Panc1 (cell line): ENCODE data around the gene VTI1B. TPM values are rescaled to one million over a fixed set of nuclear protein-coding genes. Genes with fewer than 3 reads are reported as not detected.

Experiments
- ATAC-seq: fragments of 200-7000 bp; cut with Tn5 transposase; 2 replicates; pipeline ENCODE4 v1.9.1; 2020; ENCODE audit warnings: mild to moderate bottlenecking, moderate library complexity
- BruUV-seq: library from RNA; stranded (reverse); fragments of 400-500 nt; replicated peaks from 2 replicates; lab custom pipeline; 2021; lab: Mats Ljungman, UMichigan
- CTCF ChIA-PET: fragments of 300-600 bp; sonication (Branson Sonifier 250); formaldehyde crosslinking; loops from one replicate; lab custom pipeline; 2022; ENCODE audit warnings: antibody characterized with exemption; lab: Charles Lee
- POLR2A ChIA-PET: fragments of 300-600 bp; sonication (Branson Sonifier 250); formaldehyde crosslinking; loops from one replicate; lab custom pipeline; 2022; ENCODE audit warnings: antibody characterized with exemption; lab: Charles Lee
- DNase-seq: peaks from one replicate; pipeline ENCODE4 v3.0.0-alpha.2; 2010; ENCODE audit warnings: low read depth, low spot score
- H3K27ac ChIP-seq: 2 replicates; pipeline ENCODE4 v1.5.1; 2011; ENCODE audit warnings: mild to moderate bottlenecking, low read length, inconsistent platforms
- H3K27me3 ChIP-seq: fragments of 200-500 bp; sonication (Bioruptor generic); 2 replicates; pipeline ENCODE4 v1.6.0; 2014; ENCODE audit warnings: low read length, inconsistent platforms; ENCODE audit not compliant: control insufficient read depth, insufficient read depth
- H3K36me3 ChIP-seq: fragments of 200-500 bp; sonication (Bioruptor generic); 2 replicates; pipeline ENCODE4 v1.5.1; 2014; ENCODE audit warnings: inconsistent platforms, mild to moderate bottlenecking, low read length, moderate library complexity; ENCODE audit not compliant: control insufficient read depth, insufficient read depth
- H3K4me1 ChIP-seq: 2 replicates; pipeline ENCODE4 v1.5.1; 2011; ENCODE audit warnings: inconsistent platforms, mild to moderate bottlenecking, low read length, moderate library complexity; ENCODE audit not compliant: control insufficient read depth, insufficient read depth
- H3K4me3 ChIP-seq, 2 experiments: 2 replicates each; pipeline ENCODE4 v1.5.1; 2011 to 2012; ENCODE audit warnings: low read depth in 2 of 2, low read length in 2 of 2, mild to moderate bottlenecking in 2 of 2, inconsistent platforms in 1 of 2, moderate library complexity in 1 of 2
- H3K9me3 ChIP-seq: fragments of 200-500 bp; sonication (Bioruptor generic); 2 replicates; pipeline ENCODE4 v1.5.1; 2014; ENCODE audit warnings: low read depth, mild to moderate bottlenecking, inconsistent platforms, low read length, moderate library complexity; ENCODE audit not compliant: control insufficient read depth, insufficient read depth
- CTCF ChIP-seq: fragments of 450-650 bp; IDR thresholded peaks from 2 replicates; pipeline ENCODE4 v1.5.1; 2017; ENCODE audit warnings: mild to moderate bottlenecking
- POLR2AphosphoS5 ChIP-seq: IDR thresholded peaks from 2 replicates; pipeline ENCODE4 v1.6.1; 2012; ENCODE audit warnings: mild to moderate bottlenecking, low read depth, low read length, moderate library complexity
- REST ChIP-seq, 2 experiments: IDR thresholded peaks; 2 replicates each; pipeline ENCODE4 v1.6.1; 2011 to 2012; ENCODE audit warnings: low read depth in 2 of 2, control low read depth in 1 of 2, low read length in 1 of 2, mild to moderate bottlenecking in 1 of 2, moderate library complexity in 1 of 2; ENCODE audit not compliant: insufficient read depth in 1 of 2
- SIN3A ChIP-seq: IDR thresholded peaks from 2 replicates; pipeline ENCODE4 v1.6.1; 2012; ENCODE audit warnings: low read depth, mild to moderate bottlenecking, low read length, moderate library complexity, borderline replicate concordance; ENCODE audit not compliant: insufficient read depth
- TCF7L2 ChIP-seq: IDR thresholded peaks from 2 replicates; pipeline ENCODE4 v1.6.1; 2011; ENCODE audit warnings: mild to moderate bottlenecking, low read depth, low read length, inconsistent platforms
- in situ Hi-C: cut with HindIII; loops from 2 replicates; pipeline ENCODE4 v1.10.0; 2016; ENCODE audit warnings: low sequenced_read_pairs, low pct_unique_long_range_greater_than_20kb
- intact Hi-C: fragments of 100-400 bp; cut with micrococcal nuclease; formaldehyde crosslinking; loops from one replicate; pipeline ENCODE4 v1.10.0; 2022; ENCODE audit not compliant: unreplicated experiment
- total RNA-seq: library from RNA; stranded (reverse); gene quantifications from one replicate; pipeline ENCODE4 v1.2.1, GENCODE V29; 2021; ENCODE audit not compliant: unreplicated experiment

The VTI1B gene
- total RNA-seq, 1 experiment from 2014 or later, result 84.9 TPM

- in situ Hi-C loops (no loop called here), intact Hi-C loops (no loop called here)
- POLR2A ChIA-PET, result interaction anchor here (0.6 kb wide), 1 partner anchor 17 kb away, joined by 3 read pairs; no protein-coding TSS in a partner anchor
- CTCF ChIA-PET, result no interaction called here
- no peaks in the 10 kb centered on the region for H3K27me3 ChIP-seq
- TF ChIP-seq REST (IDR thresholded peaks at IDR 0.05; ENCODE audit: insufficient read depth in 1 of 2, low read depth in 2 of 2, low read length in 1 of 2) (no peak), TCF7L2 (no peak), CTCF (no peak), SIN3A (no peak), POLR2AphosphoS5 (no peak)
- H3K27ac ChIP-seq, result 0 out of 2 replicates have a peak overlapping the region, but pooled peaks have one; percentile 44
- H3K36me3 ChIP-seq, result no peaks in the 10 kb centered on the region
- no peak overlapping the region for H3K4me3 ChIP-seq
- peaks cover 9% of the 10 kb centered on the region for H3K4me1 ChIP-seq
- no TSS peak for BruUV-seq
- H3K9me3 ChIP-seq, result no peaks in the 10 kb centered on the region
- DNase-seq (no peak), ATAC-seq (no peak)
These were observed 51.3 kb downstream of the VTI1B start for GRCh38 chr14:67623114-67623513.

- H3K36me3 ChIP-seq, result no peaks in the 10 kb centered on the region
- ATAC-seq (peak; percentile 57), DNase-seq (no peak)
- TF ChIP-seq POLR2AphosphoS5 (no peak), REST (IDR thresholded peaks at IDR 0.05; ENCODE audit: insufficient read depth in 1 of 2, low read depth in 2 of 2, low read length in 1 of 2) (no peak), SIN3A (no peak), TCF7L2 (no peak), CTCF (no peak)
- peaks cover 9% of the 10 kb centered on the region for H3K4me1 ChIP-seq
- no TSS peak for BruUV-seq
- no peaks in the 10 kb centered on the region for H3K9me3 ChIP-seq
- POLR2A ChIA-PET, result no interaction called here
- no peak overlapping the region for H3K4me3 ChIP-seq
- in situ Hi-C loops (no loop called here), intact Hi-C loops (no loop called here)
- CTCF ChIA-PET, result interaction anchor here (0.6 kb wide), 1 partner anchor 1131 kb away, joined by 3 read pairs; no protein-coding TSS in a partner anchor
- H3K27me3 ChIP-seq, result no peaks in the 10 kb centered on the region
- H3K27ac ChIP-seq, result 0 out of 2 replicates have a peak overlapping the region, but pooled peaks have one; percentile 44
These were observed 51.8 kb downstream of the VTI1B start for GRCh38 chr14:67622675-67623074.
